HFFc6 (cell line): Measurements from ENCODE around the gene CACNA1H. TPM values are rescaled to one million over a fixed set of nuclear protein-coding genes. Genes with fewer than 3 reads are reported as not detected.

Experiments used
- DNase-seq: peaks from one replicate; pipeline ENCODE4 v3.0.0-alpha.2; 2018
- H3K27ac Mint-ChIP-seq: 2 replicates; pipeline ENCODE4 v1.8.0; 2020; ENCODE audit warnings: mild to moderate bottlenecking, mixed read lengths
- H3K27me3 Mint-ChIP-seq: 2 replicates; pipeline ENCODE4 v1.8.0; 2021; ENCODE audit warnings: mild to moderate bottlenecking, moderate library complexity, mixed read lengths; ENCODE audit not compliant: insufficient read depth
- H3K36me3 Mint-ChIP-seq: 2 replicates; pipeline ENCODE4 v1.8.0; 2021; ENCODE audit warnings: low read depth, mixed read lengths
- H3K4me1 Mint-ChIP-seq: 2 replicates; pipeline ENCODE4 v1.8.0; 2020; ENCODE audit warnings: low read depth, mixed read lengths
- H3K4me3 Mint-ChIP-seq: 2 replicates; pipeline ENCODE4 v1.8.0; 2020; ENCODE audit warnings: mild to moderate bottlenecking, moderate library complexity, mixed read lengths
- H3K9me3 Mint-ChIP-seq: 2 replicates; pipeline ENCODE4 v1.8.0; 2020; ENCODE audit warnings: mild to moderate bottlenecking, mixed read lengths
- total RNA-seq, 6 experiments: library from RNA; stranded (reverse); fragmentation: NEBNext Ultra II Directional; extraction: Animal tissue kit (Norgen Biotek cat#: 25700); gene quantifications; 2 replicates in 1 of 6; 3 replicates in 5 of 6; pipeline ENCODE4 v1.2.3, GENCODE V29; 2021
- TF ChIP-seq, protein P1 (sequence below): fragments of 200-600 bp; sonication (generic); IDR thresholded peaks from 2 replicates; pipeline ENCODE4 v1.5.0; 2021; ENCODE audit warnings: antibody characterized with exemption, mild to moderate bottlenecking

Gene CACNA1H
- total RNA-seq, 6 experiments from 2014 or later, result 0.03 to 0.05 TPM; not detected in 4

GRCh38 chr16:1199347-1200013 is 46.6 kb downstream of the CACNA1H start:
- Mint-ChIP-seq H3K27me3 (peaks cover 8% of the 10 kb centered on the region), H3K9me3 (peaks cover 14% of the 10 kb centered on the region), H3K36me3 (0 out of 2 replicates have a peak, but pooled peaks cover 4% of the 10 kb centered on the region), H3K4me1 (no peaks in the 10 kb centered on the region), H3K4me3 (no peak overlapping the region), H3K27ac (no peak overlapping the region; the same call in 1 of the 2 replicates)
- TF ChIP-seq, protein P1, sequence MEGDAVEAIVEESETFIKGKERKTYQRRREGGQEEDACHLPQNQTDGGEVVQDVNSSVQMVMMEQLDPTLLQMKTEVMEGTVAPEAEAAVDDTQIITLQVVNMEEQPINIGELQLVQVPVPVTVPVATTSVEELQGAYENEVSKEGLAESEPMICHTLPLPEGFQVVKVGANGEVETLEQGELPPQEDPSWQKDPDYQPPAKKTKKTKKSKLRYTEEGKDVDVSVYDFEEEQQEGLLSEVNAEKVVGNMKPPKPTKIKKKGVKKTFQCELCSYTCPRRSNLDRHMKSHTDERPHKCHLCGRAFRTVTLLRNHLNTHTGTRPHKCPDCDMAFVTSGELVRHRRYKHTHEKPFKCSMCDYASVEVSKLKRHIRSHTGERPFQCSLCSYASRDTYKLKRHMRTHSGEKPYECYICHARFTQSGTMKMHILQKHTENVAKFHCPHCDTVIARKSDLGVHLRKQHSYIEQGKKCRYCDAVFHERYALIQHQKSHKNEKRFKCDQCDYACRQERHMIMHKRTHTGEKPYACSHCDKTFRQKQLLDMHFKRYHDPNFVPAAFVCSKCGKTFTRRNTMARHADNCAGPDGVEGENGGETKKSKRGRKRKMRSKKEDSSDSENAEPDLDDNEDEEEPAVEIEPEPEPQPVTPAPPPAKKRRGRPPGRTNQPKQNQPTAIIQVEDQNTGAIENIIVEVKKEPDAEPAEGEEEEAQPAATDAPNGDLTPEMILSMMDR, result no peak
- no peak for DNase-seq

DNA sequence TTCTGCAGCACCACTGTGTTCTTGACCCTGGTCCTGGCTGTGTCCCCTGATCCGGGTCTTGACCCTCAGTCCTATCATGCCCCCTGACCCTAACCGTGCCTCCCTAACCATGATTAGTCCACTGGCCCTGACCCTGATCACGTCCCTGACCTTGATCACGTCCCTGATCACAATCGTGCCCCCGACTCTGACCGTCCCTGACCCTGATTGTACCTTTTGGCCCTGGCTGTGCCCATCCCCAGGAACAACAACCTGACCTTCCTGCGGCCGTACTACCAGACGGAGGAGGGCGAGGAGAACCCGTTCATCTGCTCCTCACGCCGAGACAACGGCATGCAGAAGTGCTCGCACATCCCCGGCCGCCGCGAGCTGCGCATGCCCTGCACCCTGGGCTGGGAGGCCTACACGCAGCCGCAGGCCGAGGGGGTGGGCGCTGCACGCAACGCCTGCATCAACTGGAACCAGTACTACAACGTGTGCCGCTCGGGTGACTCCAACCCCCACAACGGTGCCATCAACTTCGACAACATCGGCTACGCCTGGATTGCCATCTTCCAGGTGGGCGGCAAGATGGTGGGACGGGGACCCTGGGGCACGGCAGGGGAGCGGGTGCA is 47.2 kb downstream of the CACNA1H start:
- Mint-ChIP-seq H3K27ac (no peak overlapping the region; the same call in 1 of the 2 replicates), H3K4me1 (no peaks in the 10 kb centered on the region), H3K36me3 (0 out of 2 replicates have a peak, but pooled peaks cover 4% of the 10 kb centered on the region), H3K4me3 (no peak overlapping the region), H3K9me3 (peaks cover 14% of the 10 kb centered on the region), H3K27me3 (peaks cover 8% of the 10 kb centered on the region)
- TF ChIP-seq, protein P1, result no peak
- no peak for DNase-seq

- Mint-ChIP-seq H3K4me3 (no peak overlapping the region), H3K4me1 (no peaks in the 10 kb centered on the region), H3K27me3 (peaks cover 8% of the 10 kb centered on the region), H3K27ac (no peak overlapping the region), H3K9me3 (peaks cover 14% of the 10 kb centered on the region), H3K36me3 (0 out of 2 replicates have a peak, but pooled peaks cover 4% of the 10 kb centered on the region)
- TF ChIP-seq, protein P1, result no peak
- DNase-seq, result no peak
These were observed 48.5 kb downstream of the CACNA1H start for GRCh38 chr16:1201444-1201843.

DNA sequence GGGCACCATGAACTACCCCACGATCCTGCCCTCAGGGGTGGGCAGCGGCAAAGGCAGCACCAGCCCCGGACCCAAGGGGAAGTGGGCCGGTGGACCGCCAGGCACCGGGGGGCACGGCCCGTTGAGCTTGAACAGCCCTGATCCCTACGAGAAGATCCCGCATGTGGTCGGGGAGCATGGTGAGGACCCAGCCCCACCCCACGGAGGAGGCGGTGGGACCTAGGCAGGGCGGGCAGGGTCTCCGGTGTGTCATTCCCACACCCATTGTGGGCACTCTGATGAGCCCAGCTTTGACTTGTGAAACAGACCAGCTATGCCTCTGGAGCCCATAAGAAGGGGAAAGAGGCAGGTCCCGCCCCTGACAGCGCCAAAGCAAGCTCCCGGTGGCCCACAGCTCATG is 49.4 kb downstream of the CACNA1H start:
- Mint-ChIP-seq H3K27ac (no peak overlapping the region), H3K9me3 (peaks cover 14% of the 10 kb centered on the region), H3K4me3 (no peak overlapping the region), H3K27me3 (peaks cover 6% of the 10 kb centered on the region), H3K36me3 (0 out of 2 replicates have a peak, but pooled peaks cover 4% of the 10 kb centered on the region), H3K4me1 (no peaks in the 10 kb centered on the region)
- TF ChIP-seq, protein P1, result no peak
- no peak for DNase-seq

GRCh38 chr16:1204933-1205332 is 52.0 kb downstream of the CACNA1H start:
- Mint-ChIP-seq H3K27ac (no peak overlapping the region), H3K27me3 (peaks cover 6% of the 10 kb centered on the region), H3K4me3 (no peak overlapping the region), H3K36me3 (0 out of 2 replicates have a peak, but pooled peaks cover under 1% of the 10 kb centered on the region), H3K4me1 (no peaks in the 10 kb centered on the region), H3K9me3 (peaks cover 12% of the 10 kb centered on the region)
- DNase-seq, result no peak
- TF ChIP-seq, protein P1, result no peak
